Parathyroid adenoma (tissue), 2 donors: ENCODE results near the gene SLC25A47.

Experiments used
- H2AFZ ChIP-seq: fragments of 300-600 bp; sonication (generic); one replicate; pipeline ENCODE4 v1.7.0; 2017; ENCODE audit warnings: antibody characterized with exemption, mild to moderate bottlenecking
- H3K27ac ChIP-seq: fragments of 300-600 bp; sonication (generic); one replicate; pipeline ENCODE4 v1.7.0; 2017
- H3K27me3 ChIP-seq: fragments of 300-600 bp; sonication (generic); one replicate; pipeline ENCODE4 v1.7.0; 2017; ENCODE audit warnings: low read length; ENCODE audit not compliant: control insufficient read depth, insufficient read depth
- H3K36me3 ChIP-seq: fragments of 300-600 bp; sonication (generic); one replicate; pipeline ENCODE4 v1.7.0; 2017; ENCODE audit warnings: low read length; ENCODE audit not compliant: control insufficient read depth, insufficient read depth
- H3K4me1 ChIP-seq: fragments of 300-600 bp; sonication (generic); one replicate; pipeline ENCODE4 v1.7.0; 2017; ENCODE audit warnings: control low read depth
- H3K4me2 ChIP-seq: fragments of 300-600 bp; sonication (generic); one replicate; pipeline ENCODE4 v1.7.0; 2017; ENCODE audit warnings: low read length
- H3K4me3 ChIP-seq: fragments of 300-600 bp; sonication (generic); one replicate; pipeline ENCODE4 v1.7.0; 2017; ENCODE audit warnings: low read depth, low read length
- H3K79me2 ChIP-seq: fragments of 300-600 bp; sonication (generic); one replicate; pipeline ENCODE4 v1.7.0; 2017; ENCODE audit warnings: control low read depth
- H3K9ac ChIP-seq: fragments of 300-600 bp; sonication (generic); one replicate; pipeline ENCODE4 v1.7.0; 2017; ENCODE audit warnings: mild to moderate bottlenecking
- H3K9me3 ChIP-seq: fragments of 300-600 bp; sonication (generic); one replicate; pipeline ENCODE4 v1.7.0; 2017; ENCODE audit warnings: low read length; ENCODE audit not compliant: control insufficient read depth
- TF ChIP-seq, protein P1 (sequence below): fragments of 300-600 bp; sonication (generic); IDR thresholded peaks from one replicate; pipeline ENCODE4 v1.7.0; 2017; ENCODE audit warnings: antibody characterized with exemption, mild to moderate bottlenecking
- donor health status: primary hyperparathyroidism.

The SLC25A47 gene, protein sequence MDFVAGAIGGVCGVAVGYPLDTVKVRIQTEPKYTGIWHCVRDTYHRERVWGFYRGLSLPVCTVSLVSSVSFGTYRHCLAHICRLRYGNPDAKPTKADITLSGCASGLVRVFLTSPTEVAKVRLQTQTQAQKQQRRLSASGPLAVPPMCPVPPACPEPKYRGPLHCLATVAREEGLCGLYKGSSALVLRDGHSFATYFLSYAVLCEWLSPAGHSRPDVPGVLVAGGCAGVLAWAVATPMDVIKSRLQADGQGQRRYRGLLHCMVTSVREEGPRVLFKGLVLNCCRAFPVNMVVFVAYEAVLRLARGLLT

DNA sequence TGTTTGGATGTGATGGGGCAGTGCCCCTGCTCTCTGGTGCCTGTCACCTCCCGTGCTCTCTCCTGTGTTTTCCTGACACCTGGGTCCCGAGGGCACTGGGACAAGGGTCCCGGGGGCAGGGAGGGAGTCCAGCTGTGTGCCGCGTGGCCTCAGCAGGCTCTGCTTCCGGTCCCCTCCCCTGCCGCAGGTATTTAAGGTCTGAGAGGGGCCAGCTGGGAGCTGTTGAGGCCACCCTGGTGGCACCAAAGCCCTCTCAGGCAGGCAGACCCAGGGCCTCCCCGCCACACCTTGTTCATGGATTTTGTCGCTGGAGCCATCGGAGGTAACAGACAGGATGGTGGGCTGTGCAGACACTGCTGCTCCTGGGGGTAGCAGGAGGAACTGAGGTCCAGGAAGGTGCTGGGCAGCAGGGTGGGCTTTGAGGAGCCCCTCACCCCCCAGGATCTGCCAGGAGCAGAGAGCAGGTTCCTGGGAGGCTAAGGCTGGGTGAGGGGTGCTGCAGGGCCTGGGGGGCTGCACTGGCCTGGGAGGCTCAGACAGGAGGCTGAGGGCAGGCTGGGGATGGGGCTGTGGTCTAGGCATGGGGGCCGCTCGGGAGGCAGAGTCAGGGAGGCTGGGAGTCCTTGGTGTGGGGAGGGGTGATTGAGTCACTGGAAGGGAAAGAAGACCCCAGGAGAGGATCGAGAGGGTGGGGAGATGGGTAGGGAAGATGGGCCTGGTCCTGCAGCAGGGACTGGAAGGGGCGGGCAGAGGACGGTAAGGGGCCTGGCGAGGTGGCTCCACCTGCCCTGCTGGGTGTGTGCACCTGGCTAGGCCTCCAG, at the start of gene SLC25A47:
Gene SLC25A47, plus strand, starts transcription at position 219 of the 821 bp plus-strand sequence. Its CDS starts 76 bp downstream, at position 295.
- no peak within 1 kb of the TSS for H3K9ac ChIP-seq
- H3K27ac ChIP-seq: no peak within 1 kb of the TSS
- H3K36me3 ChIP-seq: no peaks in the 10 kb centered on the region
- no peaks in the 10 kb centered on the region for H3K4me1 ChIP-seq
- no peak within 1 kb of the TSS for H3K4me3 ChIP-seq
- TF ChIP-seq, protein P1, sequence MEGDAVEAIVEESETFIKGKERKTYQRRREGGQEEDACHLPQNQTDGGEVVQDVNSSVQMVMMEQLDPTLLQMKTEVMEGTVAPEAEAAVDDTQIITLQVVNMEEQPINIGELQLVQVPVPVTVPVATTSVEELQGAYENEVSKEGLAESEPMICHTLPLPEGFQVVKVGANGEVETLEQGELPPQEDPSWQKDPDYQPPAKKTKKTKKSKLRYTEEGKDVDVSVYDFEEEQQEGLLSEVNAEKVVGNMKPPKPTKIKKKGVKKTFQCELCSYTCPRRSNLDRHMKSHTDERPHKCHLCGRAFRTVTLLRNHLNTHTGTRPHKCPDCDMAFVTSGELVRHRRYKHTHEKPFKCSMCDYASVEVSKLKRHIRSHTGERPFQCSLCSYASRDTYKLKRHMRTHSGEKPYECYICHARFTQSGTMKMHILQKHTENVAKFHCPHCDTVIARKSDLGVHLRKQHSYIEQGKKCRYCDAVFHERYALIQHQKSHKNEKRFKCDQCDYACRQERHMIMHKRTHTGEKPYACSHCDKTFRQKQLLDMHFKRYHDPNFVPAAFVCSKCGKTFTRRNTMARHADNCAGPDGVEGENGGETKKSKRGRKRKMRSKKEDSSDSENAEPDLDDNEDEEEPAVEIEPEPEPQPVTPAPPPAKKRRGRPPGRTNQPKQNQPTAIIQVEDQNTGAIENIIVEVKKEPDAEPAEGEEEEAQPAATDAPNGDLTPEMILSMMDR: no peak
- no peak within 1 kb of the TSS for H2AFZ ChIP-seq
- no peaks in the 10 kb centered on the region for H3K27me3 ChIP-seq
- H3K9me3 ChIP-seq: no peaks in the 10 kb centered on the region
- no peak within 1 kb of the TSS for H3K4me2 ChIP-seq
- H3K79me2 ChIP-seq: no peaks in the 10 kb centered on the region

DNA sequence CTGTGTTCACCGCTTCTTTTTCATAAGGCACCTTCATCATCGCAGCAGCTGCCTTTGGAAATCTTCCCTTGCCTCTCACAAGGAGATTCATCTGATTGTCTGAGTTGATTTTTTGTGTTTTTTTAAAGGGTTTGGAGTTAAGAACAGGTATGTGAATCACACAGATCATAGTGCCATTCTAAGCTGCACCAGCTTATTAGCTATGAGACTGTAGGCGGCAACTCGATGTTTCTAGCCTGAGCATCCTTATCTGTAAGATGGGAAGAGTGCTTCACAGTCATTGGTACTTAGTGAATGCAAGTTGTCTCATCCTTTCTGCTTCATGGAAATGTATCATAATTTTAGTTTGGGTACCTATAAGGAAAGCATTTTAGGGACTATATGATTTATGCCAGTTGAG, 48.9 kb upstream of the SLC25A47 start:
- Histone ChIP-seq H3K36me3 (no peaks in the 10 kb centered on the region), H3K27me3 (no peaks in the 10 kb centered on the region), H3K4me1 (no peaks in the 10 kb centered on the region), H3K9ac (no peak overlapping the region), H2AFZ (no peak overlapping the region), H3K27ac (no peak overlapping the region), H3K79me2 (peaks cover 52% of the 10 kb centered on the region), H3K9me3 (no peaks in the 10 kb centered on the region), H3K4me3 (no peak overlapping the region), H3K4me2 (no peak overlapping the region)
- TF ChIP-seq, protein P1: no peak

DNA sequence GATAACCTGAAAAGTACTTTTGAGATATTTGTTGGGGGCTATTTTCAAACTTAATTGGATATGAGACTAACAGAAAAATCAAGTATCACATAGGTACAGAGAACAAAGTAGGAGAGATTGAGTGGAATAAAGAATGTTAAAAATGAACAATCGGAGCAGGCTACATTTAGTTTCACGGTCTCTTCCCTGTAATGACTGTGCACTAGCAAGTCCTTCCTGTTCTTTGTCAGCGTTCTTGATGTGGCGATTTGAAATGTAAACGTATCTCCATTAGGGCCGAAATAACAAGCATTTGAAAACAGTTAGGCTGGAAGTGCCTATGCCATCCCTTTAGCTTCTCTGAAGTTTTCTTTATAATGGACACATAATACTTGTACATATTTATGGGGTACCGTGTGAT, 47.9 kb upstream of the SLC25A47 start:
- no peak overlapping the region for H3K27ac ChIP-seq
- TF ChIP-seq, protein P1: no peak

DNA sequence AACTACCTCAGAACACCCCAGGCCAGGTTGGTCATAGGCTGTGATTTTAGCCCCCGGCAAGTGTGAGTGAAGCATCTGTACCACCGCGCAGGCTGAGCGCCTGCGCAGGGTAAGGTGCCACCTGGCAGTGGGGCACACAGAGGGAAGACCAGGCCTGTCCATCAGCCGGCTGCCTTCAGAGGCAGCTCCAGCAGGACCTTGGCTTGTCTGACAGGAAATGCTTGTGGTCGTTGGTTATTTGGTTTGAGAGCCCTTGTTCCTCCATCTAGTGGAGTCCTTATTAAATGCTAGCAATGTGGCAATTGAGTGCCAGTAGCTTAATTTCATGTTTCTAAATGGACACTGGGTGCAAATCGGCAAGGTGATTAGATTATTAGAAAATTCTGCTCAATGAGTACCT, 44.4 kb upstream of the SLC25A47 start:
- Histone ChIP-seq H3K9ac (no peak overlapping the region), H2AFZ (no peak overlapping the region), H3K4me2 (no peak overlapping the region), H3K27ac (no peak overlapping the region), H3K9me3 (no peaks in the 10 kb centered on the region), H3K36me3 (no peaks in the 10 kb centered on the region), H3K79me2 (peaks cover 53% of the 10 kb centered on the region), H3K27me3 (no peaks in the 10 kb centered on the region), H3K4me1 (no peaks in the 10 kb centered on the region), H3K4me3 (no peak overlapping the region)
- TF ChIP-seq, protein P1: no peak

More for the DNA sequence above, 47.9 kb upstream of the SLC25A47 start:
- H3K27me3 ChIP-seq: no peaks in the 10 kb centered on the region
- no peaks in the 10 kb centered on the region for H3K9me3 ChIP-seq
- H3K9ac ChIP-seq: no peak overlapping the region
- no peak overlapping the region for H3K4me3 ChIP-seq
- peaks cover 57% of the 10 kb centered on the region for H3K79me2 ChIP-seq
- no peaks in the 10 kb centered on the region for H3K36me3 ChIP-seq
- H3K4me2 ChIP-seq: no peak overlapping the region
- no peaks in the 10 kb centered on the region for H3K4me1 ChIP-seq
- H2AFZ ChIP-seq: no peak overlapping the region
